Measurements from ENCODE around the gene ROBO1. TPM values are rescaled to one million over a fixed set of nuclear protein-coding genes. Genes with fewer than 3 reads are reported as not detected.

Gene ROBO1
- total and polyA plus RNA-seq, 2 of the 13 experiments (the other 11 are each of a cell fraction or from before 2014, with no cell fraction given): 52.2 to 71.0 TPM

- TF ChIP-seq CHD4 (IDR thresholded peaks at IDR 0.05; ENCODE audit: borderline replicate concordance, low read length): no peak
- no peak for TF ChIP-seq KAT2B (IDR thresholded peaks at IDR 0.05; ENCODE audit: borderline replicate concordance, low read depth, low read length)
- TF ChIP-seq ZNF749 (CRISPR knock-in tag; IDR thresholded peaks at IDR 0.05; ENCODE audit: borderline replicate concordance): no peak
- no peak for TF ChIP-seq HOXD1 (CRISPR knock-in tag; IDR thresholded peaks at IDR 0.05)
- TF ChIP-seq SMARCC2 (IDR thresholded peaks at IDR 0.05): no peak
- TF ChIP-seq ZBED4 (CRISPR knock-in tag; IDR thresholded peaks at IDR 0.05; ENCODE audit: borderline replicate concordance): no peak
- TF ChIP-seq HNF4G (IDR thresholded peaks at IDR 0.05; ENCODE audit: borderline replicate concordance, low read depth, low read length): no peak
- no peak for TF ChIP-seq HNF4G (CRISPR knock-in tag; IDR thresholded peaks at IDR 0.05; ENCODE audit: borderline replicate concordance, low read depth)
- TF ChIP-seq SALL1 (CRISPR knock-in tag; IDR thresholded peaks at IDR 0.05): no peak
- TF ChIP-seq ATRX (CRISPR knock-in tag; IDR thresholded peaks at IDR 0.05; ENCODE audit: borderline replicate concordance): no peak
- peak; percentile 27; the same call in 1 of the 2 replicates for TF ChIP-seq AHDC1 (CRISPR knock-in tag; IDR thresholded peaks at IDR 0.05; ENCODE audit: borderline replicate concordance)
- TF ChIP-seq ZBTB21 (CRISPR knock-in tag; IDR thresholded peaks at IDR 0.05): peak; percentile 71
- TF ChIP-seq PHF8 (CRISPR knock-in tag; IDR thresholded peaks at IDR 0.05): no peak
- no peak for TF ChIP-seq ZNF432 (CRISPR knock-in tag; IDR thresholded peaks at IDR 0.05; ENCODE audit: borderline replicate concordance)
- no peak for TF ChIP-seq ZBTB26 (CRISPR knock-in tag; IDR thresholded peaks at IDR 0.05; ENCODE audit: borderline replicate concordance)
- peak in 1 of 2 experiments; percentile 52; a peak in 1 of 4 replicates for TF ChIP-seq ATF4 (CRISPR knock-in tag; IDR thresholded peaks at IDR 0.05)
- no peak for TF ChIP-seq FOSL1 (CRISPR knock-in tag; IDR thresholded peaks at IDR 0.05; ENCODE audit: borderline replicate concordance)
Measured at GRCh38 chr3:78992400-78992799, 775.4 kb downstream of the ROBO1 start (continued).
